GM12892 (cell line): ENCODE results near the gene PODXL.

Experiments
- POLR2A ChIP-seq: IDR thresholded peaks from 2 replicates; pipeline ENCODE4 v1.6.1; 2011; ENCODE audit warnings: low read depth, low read length, control low read depth
- POLR2AphosphoS5 ChIP-seq: IDR thresholded peaks from 2 replicates; pipeline ENCODE4 v1.6.1; 2011; ENCODE audit warnings: low read depth, low read length, control low read depth
- TAF1 ChIP-seq: IDR thresholded peaks from 2 replicates; pipeline ENCODE4 v1.6.1; 2011; ENCODE audit warnings: low read depth, mild to moderate bottlenecking, control low read depth, low read length, borderline replicate concordance

GRCh38 chr7:131487217-131487616, 69.2 kb downstream of the PODXL start:
- TF ChIP-seq POLR2AphosphoS5 (no peak), TAF1 (no peak), POLR2A (no peak)
